GM23248 (cell line): ENCODE results near the gene PWP1. TPM values are rescaled to one million over a fixed set of nuclear protein-coding genes. Genes with fewer than 3 reads are reported as not detected.
A peak's percentile ranks its signal among the peaks of the same experiment; 100 is the strongest.

Source experiments
- DNase-seq: peaks from one replicate; pipeline ENCODE4 v3.0.0-alpha.2; 2015
- H2AFZ ChIP-seq: fragments of 200-600 bp; sonication (generic); 2 replicates; pipeline ENCODE4 v1.6.1; 2016; ENCODE audit warnings: antibody characterized with exemption
- H3F3A ChIP-seq: fragments of 200-600 bp; sonication (generic); 2 replicates; pipeline ENCODE4 v1.6.1; 2016; ENCODE audit warnings: mild to moderate bottlenecking, antibody characterized with exemption, mixed run types; ENCODE audit not compliant: insufficient read depth
- H3K27ac ChIP-seq: fragments of 200-600 bp; sonication (generic); 2 replicates; pipeline ENCODE4 v1.5.1; 2016; ENCODE audit warnings: mild to moderate bottlenecking
- H3K27me3 ChIP-seq: fragments of 200-600 bp; sonication (generic); replicated peaks from 2 replicates; pipeline ENCODE4 v1.6.1; 2016; ENCODE audit warnings: mild to moderate bottlenecking; ENCODE audit not compliant: insufficient read depth
- H3K36me3 ChIP-seq: fragments of 200-600 bp; sonication (generic); 2 replicates; pipeline ENCODE4 v1.6.1; 2016; ENCODE audit warnings: low read depth, mild to moderate bottlenecking
- H3K4me1 ChIP-seq: fragments of 200-600 bp; sonication (generic); 2 replicates; pipeline ENCODE4 v1.6.1; 2016; ENCODE audit warnings: mild to moderate bottlenecking; ENCODE audit not compliant: insufficient read depth
- H3K4me2 ChIP-seq: fragments of 200-600 bp; sonication (generic); one replicate; pipeline ENCODE4 v1.6.1; 2016; ENCODE audit warnings: mild to moderate bottlenecking; ENCODE audit not compliant: unreplicated experiment
- H3K4me3 ChIP-seq: fragments of 200-600 bp; sonication (generic); 2 replicates; pipeline ENCODE4 v1.5.1; 2016; ENCODE audit warnings: mild to moderate bottlenecking
- H3K79me2 ChIP-seq: fragments of 200-600 bp; sonication (generic); 2 replicates; pipeline ENCODE4 v1.6.1; 2016; ENCODE audit warnings: mild to moderate bottlenecking; ENCODE audit not compliant: insufficient read depth
- H3K9ac ChIP-seq: fragments of 200-600 bp; sonication (generic); 2 replicates; pipeline ENCODE4 v1.6.1; 2016; ENCODE audit warnings: mild to moderate bottlenecking
- H3K9me2 ChIP-seq: fragments of 200-600 bp; sonication (generic); 2 replicates; pipeline ENCODE4 v1.6.1; 2016; ENCODE audit warnings: mixed run types, mild to moderate bottlenecking, moderate library complexity; ENCODE audit not compliant: insufficient read depth
- H3K9me3 ChIP-seq: fragments of 200-600 bp; sonication (generic); one replicate; pipeline ENCODE4 v1.6.1; 2017; ENCODE audit warnings: low read depth
- H4K20me1 ChIP-seq: fragments of 200-600 bp; sonication (generic); 2 replicates; pipeline ENCODE4 v1.6.0; 2016; ENCODE audit not compliant: insufficient read depth
- EZH2 ChIP-seq: fragments of 200-600 bp; sonication (generic); IDR thresholded peaks from 2 replicates; pipeline ENCODE4 v1.6.1; 2018; ENCODE audit warnings: antibody characterized with exemption, mild to moderate bottlenecking; ENCODE audit not compliant: insufficient read depth, poor library complexity, severe bottlenecking
- EZH2phosphoT487 ChIP-seq: fragments of 200-600 bp; sonication (generic); IDR thresholded peaks from 2 replicates; pipeline ENCODE4 v1.6.1; 2018; ENCODE audit warnings: antibody characterized with exemption, moderate library complexity, mild to moderate bottlenecking, low read depth; ENCODE audit not compliant: insufficient read depth
- WGBS, 2 experiments: methylation state at CpG; one replicate each; pipeline ENCODE4 v1.1.6; 2015 to 2017; ENCODE audit warnings: low lambda C conversion rate in 2 of 2, low coverage in 1 of 2; ENCODE audit errors: missing lambda C conversion rate in 2 of 2; 5-methylcytosine and 5-hydroxymethylcytosine counted together
- in situ Hi-C: fragments of 300-500 bp; cut with MboI; formaldehyde crosslinking; loops from 2 replicates; pipeline ENCODE4 v1.15.0; 2020
- polyA plus RNA-seq: library from polyadenylated mRNA; unstranded; fragments of >200 nt; fragmentation: Nextera tagmentation; extraction: Ambion mirVana; gene quantifications from 2 replicates; pipeline ENCODE4 v1.2.1, GENCODE V29; 2016
- total RNA-seq: library from RNA; depleted of rRNA; stranded (reverse); fragments of >200 nt; shearing (Covaris generic); gene quantifications from 2 replicates; pipeline ENCODE4 v1.2.3, GENCODE V29; 2014; rRNA removed

The PWP1 gene
- total RNA-seq (73.7 and 96.5 TPM in 2 replicates), polyA plus RNA-seq (97.0 and 108 TPM in 2 replicates)

DNA sequence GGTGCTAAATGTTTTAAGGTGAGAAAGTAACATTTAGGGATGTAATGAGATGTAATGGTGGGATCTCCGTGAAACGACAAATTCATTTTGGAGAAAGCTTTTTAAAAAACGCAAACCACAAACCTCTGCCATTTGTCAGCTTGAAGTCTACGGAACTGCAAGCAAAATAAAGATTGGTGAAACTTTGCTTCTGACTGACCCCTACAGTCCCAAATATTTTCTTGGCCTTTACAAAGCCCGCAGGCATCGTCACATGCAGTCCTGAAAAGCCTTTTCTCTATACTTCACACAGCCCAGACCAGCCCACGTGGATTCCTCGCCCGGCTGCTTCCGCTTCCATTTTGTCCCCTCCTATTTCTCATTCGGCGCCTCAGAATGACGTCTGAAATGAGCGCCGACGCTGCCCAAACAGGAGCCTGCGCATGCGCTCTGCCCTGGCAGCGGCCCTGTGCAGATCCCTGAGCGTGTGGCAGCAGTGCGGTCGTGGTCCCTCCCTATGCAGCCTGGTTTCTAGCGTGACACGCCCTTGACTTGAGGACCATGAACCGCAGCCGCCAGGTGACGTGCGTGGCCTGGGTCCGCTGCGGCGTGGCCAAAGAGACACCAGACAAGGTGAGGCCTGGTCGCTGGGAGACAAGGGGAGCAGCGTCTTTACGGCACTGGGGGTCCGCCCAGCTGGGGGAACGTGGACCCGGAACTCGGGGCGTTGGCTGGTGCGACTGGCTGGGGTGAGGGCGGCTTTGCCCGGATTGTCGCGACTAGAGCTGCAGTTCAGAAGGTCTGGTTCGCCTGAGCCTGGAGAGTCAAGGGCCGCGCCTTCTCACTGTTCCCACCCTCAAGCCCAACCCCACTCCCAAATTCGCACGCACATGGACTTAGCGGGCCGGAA is at the start of gene PWP1:
PWP1 (plus strand) TSS at position 440 of the 889 bp plus-strand sequence; CDS start at position 541, 101 bp downstream.
- H4K20me1 ChIP-seq, result no peaks in the 10 kb centered on the region
- peaks cover under 1% of the 10 kb centered on the region for H3K27me3 ChIP-seq
- peak; percentile 98 for DNase-seq
- peaks cover 51% of the 10 kb centered on the region for H3K79me2 ChIP-seq
- peaks cover 12% of the 10 kb centered on the region for H3F3A ChIP-seq
- H3K36me3 ChIP-seq, result peaks cover 20% of the 10 kb centered on the region
- H3K4me1 ChIP-seq, result peaks cover 19% of the 10 kb centered on the region
- H3K9me3 ChIP-seq, result no peaks in the 10 kb centered on the region
- 1% methylated on average over 51 of the region's 51 CpGs for WGBS, 2 experiments
- peak within 1 kb of the TSS; percentile 88 for H3K27ac ChIP-seq
- in situ Hi-C loops, result no loop called here
- peak within 1 kb of the TSS; percentile 99 for H3K9ac ChIP-seq
- H3K9me2 ChIP-seq, result no peaks in the 10 kb centered on the region
- no peak for TF ChIP-seq EZH2phosphoT487
- TF ChIP-seq EZH2, result no peak
- peak within 1 kb of the TSS; percentile 93 for H2AFZ ChIP-seq
- peak within 1 kb of the TSS; percentile 100 for H3K4me3 ChIP-seq
- H3K4me2 ChIP-seq, result peak within 1 kb of the TSS; percentile 100

DNA sequence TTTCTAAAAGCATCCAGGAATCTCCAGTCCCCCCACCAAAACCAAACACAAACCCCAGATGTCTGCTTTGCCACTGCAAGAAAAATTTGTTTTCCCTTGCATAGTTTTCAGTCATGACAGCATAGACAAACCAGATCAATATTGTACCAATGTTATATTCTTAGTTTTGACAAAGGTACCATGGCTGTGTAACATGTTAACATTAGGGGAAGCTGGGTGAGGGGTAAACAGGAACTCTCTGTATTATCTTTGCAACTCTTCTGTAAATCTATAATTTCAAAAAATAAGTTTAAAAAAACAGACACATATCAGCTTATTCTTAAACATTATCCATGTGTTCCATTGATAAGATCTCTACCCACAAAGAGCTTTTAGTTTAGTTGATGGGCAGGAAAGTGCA is 44.4 kb upstream of the PWP1 start:
- DNase-seq, result no peak
- Histone ChIP-seq H3K27me3 (no peaks in the 10 kb centered on the region), H3K4me1 (no peaks in the 10 kb centered on the region), H3K4me2 (no peak overlapping the region), H3K79me2 (no peaks in the 10 kb centered on the region), H3K36me3 (no peaks in the 10 kb centered on the region), H3K9ac (no peak overlapping the region), H3K27ac (no peak overlapping the region), H4K20me1 (no peaks in the 10 kb centered on the region), H3F3A (no peaks in the 10 kb centered on the region), H3K4me3 (no peak overlapping the region), H2AFZ (no peak overlapping the region), H3K9me3 (no peaks in the 10 kb centered on the region), H3K9me2 (no peaks in the 10 kb centered on the region)
- in situ Hi-C loops, result no loop called here
- TF ChIP-seq EZH2phosphoT487, result no peak
- no peak for TF ChIP-seq EZH2

DNA sequence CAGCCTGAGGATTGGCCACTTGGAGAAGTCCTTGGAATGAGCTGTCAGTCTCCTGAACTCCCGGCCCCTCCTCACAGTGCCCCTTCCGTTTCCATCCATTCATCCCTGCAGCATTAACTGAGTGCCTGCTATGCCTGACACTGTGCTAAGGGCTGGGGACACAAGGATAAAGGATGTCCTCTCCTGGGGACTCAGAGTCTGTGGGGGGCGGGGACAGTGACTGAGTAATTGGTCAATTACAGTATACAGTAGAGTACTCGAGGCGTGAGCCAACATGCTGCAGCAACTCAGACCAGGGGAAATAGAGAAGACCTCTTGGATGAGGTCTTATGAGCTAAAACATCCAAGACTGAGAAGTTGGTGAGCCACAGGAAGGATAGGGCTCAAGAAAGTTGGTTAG is 43.4 kb upstream of the PWP1 start:
- Histone ChIP-seq H3K4me3 (no peak overlapping the region), H3K27me3 (no peaks in the 10 kb centered on the region), H3F3A (no peaks in the 10 kb centered on the region), H3K9me2 (no peaks in the 10 kb centered on the region), H4K20me1 (no peaks in the 10 kb centered on the region), H3K4me2 (no peak overlapping the region), H2AFZ (no peak overlapping the region), H3K4me1 (no peaks in the 10 kb centered on the region), H3K79me2 (no peaks in the 10 kb centered on the region), H3K9me3 (no peaks in the 10 kb centered on the region), H3K9ac (no peak overlapping the region), H3K36me3 (no peaks in the 10 kb centered on the region), H3K27ac (no peak overlapping the region)
- TF ChIP-seq EZH2 (no peak), EZH2phosphoT487 (no peak)
- in situ Hi-C loops, result no loop called here
- 73 to 76% methylated on average over 5 of the region's 5 CpGs for WGBS, 2 experiments
- no peak for DNase-seq

- no peak for TF ChIP-seq EZH2phosphoT487
- no peaks in the 10 kb centered on the region for H3F3A ChIP-seq
- no peak overlapping the region for H3K4me2 ChIP-seq
- H3K4me1 ChIP-seq, result no peaks in the 10 kb centered on the region
- H3K79me2 ChIP-seq, result no peaks in the 10 kb centered on the region
- H3K9ac ChIP-seq, result no peak overlapping the region
- H3K9me3 ChIP-seq, result no peaks in the 10 kb centered on the region
- H3K4me3 ChIP-seq, result no peak overlapping the region
- H2AFZ ChIP-seq, result no peak overlapping the region
- in situ Hi-C loops, result no loop called here
- H4K20me1 ChIP-seq, result no peaks in the 10 kb centered on the region
- H3K9me2 ChIP-seq, result no peaks in the 10 kb centered on the region
- no peak overlapping the region for H3K27ac ChIP-seq
- 77 to 82% methylated on average over 27 of the region's 27 CpGs for WGBS, 2 experiments
- no peaks in the 10 kb centered on the region for H3K36me3 ChIP-seq
- DNase-seq, result no peak
- no peaks in the 10 kb centered on the region for H3K27me3 ChIP-seq
These were observed 39.8 kb upstream of the PWP1 start for GRCh38 chr12:107645630-107646333.
